Stimulated activated CD8-positive, alpha-beta memory T cell treated with anti-CD3 and anti-CD28 coated beads, Interleukin-15, amount 100 ng/mL, for 1 hour (primary cell): Measurements from ENCODE around the gene ATP11A.
"Not testable (repeated sequence)": the region's sequence is repeated elsewhere in the genome, so short reads cannot be mapped to it uniquely, and the experiment has no call there.

Experiments
- DNase-seq: peaks from one replicate; pipeline ENCODE4 v3.0.0-alpha.2; 2020; ENCODE audit warnings: low read depth

ATP11A gene

DNA sequence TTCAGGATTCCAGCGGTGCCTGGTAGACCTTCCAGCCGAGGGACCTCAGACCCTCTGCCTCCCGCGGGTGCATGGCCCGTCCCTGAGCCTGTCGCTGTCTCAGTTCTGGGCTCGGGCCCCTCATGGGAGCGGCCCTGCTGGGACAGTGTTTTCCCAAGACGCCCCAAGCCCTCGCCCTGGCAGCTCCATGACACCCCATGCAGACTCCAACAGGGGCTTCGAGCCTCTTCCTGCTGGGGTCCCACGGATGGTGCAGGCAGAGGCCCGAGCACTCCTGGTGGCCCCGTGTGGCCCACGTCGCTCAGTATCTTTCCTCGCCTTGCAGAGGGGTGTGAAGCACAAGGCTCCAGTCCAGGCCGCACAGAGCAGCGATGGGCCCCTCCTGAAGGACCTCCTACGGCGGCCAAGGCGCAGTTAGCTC is 190.4 kb downstream of the ATP11A start:
- no peak for DNase-seq

DNA sequence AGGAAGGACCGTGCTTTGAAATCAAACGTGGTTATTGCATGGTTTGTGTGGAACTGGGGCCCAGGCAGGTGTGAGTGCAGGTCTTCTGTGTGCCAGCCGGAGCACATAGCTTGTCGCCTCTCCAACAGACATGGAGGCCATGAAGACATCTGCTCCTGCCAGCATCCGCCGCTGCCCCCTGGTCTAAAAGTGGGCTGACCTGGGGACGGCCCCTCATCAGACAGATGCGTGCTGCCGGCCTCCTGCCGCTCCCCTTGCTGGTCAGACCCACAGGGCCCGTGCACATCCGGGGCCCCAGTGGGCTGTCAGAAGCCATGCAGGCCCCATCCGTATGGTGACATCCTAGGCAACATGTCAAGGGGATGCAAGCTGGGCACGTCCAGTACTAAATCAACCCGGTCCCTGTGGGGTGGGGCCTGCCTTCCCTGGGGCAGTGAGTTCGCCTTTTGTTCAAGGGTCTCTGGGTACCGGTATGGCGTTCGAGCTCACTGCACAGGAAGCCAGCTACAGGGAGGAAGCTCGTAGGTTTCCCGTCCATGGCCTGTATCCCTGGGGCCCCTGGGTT is 191.2 kb downstream of the ATP11A start:
- no peak for DNase-seq

DNA sequence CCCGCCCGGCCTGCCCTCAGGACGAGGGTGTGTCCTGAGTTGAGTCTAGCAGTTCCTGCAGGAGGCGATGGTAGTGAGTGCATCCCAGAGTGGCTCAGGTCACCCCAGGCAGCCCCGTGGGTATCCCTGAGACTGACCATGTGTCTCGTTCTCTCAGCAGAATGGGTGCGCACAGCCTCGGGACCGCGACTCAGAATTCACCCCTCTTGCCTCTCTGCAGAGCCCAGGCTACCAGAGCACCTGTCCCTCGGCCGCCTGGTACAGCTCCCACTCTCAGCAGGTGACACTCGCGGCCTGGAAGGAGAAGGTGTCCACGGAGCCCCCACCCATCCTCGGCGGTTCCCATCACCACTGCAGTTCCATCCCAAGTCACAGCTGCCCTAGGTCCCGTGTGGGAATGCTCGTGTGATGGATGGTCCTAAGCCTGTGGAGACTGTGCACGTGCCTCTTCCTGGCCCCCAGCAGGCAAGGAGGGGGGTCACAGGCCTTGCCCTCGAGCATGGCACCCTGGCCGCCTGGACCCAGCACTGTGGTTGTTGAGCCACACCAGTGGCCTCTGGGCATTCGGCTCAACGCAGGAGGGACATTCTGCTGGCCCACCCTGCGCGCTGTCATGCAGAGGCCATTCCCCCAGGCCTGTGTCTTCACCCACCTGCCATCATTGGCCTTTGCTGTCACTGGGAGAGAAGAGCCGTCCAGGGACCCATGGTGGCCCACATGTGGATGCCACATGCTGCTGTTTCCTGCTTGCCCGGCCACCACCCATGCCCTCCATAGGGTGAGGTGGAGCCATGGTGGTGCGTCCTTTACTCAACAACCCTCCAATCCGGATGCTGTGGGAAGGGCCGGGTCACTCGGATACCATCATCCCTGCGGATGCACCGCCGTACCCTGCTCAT is 192.1 kb downstream of the ATP11A start:
- DNase-seq = no peak

DNA sequence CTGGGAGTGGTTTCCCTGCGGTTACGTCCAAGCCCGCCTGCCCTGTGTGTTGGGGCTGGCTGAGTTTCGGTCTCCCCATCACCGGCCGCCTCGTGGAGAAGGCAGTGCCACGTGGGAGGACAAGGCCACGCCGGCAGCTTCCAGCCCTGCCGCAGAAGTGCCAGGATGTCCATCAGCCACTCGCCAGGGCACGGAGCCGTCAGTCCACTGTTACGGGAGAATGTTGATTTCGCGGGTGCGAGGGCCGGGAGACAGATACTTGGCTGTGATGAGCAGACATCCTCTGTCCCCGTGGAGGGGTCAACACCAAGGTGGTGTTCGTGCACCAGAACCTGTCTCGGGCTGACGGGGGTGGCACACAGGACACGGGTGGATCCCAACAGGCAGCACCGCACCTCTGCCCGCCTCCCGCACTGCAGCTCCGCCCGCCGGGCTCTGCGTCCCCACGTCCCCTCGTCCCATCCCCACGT is 192.8 kb downstream of the ATP11A start:
- no peak for DNase-seq

DNA sequence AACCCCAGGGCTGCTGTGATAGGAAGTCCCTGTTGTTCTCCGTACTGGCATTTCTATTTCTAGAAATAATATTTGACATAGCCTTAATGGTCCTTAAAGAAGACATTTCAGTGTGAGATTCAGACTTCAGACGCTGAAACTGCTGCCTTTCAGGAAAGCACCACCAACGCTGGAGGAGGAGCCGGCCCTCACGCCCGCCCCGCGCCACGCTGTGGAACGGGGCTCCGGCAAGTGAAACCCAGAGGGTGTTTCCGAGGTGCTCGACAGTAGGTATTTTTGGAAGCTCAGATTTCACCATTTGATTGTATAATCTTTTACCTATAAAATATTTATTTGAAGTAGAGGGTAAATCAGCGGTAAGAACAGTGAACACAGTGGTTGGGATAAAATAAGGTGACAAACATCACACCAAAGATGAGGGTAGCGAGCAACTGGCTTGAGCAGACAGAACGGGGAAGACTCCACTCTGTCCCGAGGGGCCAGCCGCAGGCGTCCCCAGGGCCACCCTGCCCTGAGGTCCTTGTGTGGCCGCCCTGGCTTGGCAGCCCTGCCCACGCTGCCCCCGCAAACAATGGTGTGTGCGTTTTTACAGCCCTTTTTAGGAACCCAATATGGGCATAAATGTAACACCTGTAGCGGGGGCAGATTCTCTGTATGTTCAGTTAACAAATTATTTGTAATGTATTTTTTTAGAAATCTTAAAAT is 193.6 kb downstream of the ATP11A start:
- DNase-seq = no peak

DNA sequence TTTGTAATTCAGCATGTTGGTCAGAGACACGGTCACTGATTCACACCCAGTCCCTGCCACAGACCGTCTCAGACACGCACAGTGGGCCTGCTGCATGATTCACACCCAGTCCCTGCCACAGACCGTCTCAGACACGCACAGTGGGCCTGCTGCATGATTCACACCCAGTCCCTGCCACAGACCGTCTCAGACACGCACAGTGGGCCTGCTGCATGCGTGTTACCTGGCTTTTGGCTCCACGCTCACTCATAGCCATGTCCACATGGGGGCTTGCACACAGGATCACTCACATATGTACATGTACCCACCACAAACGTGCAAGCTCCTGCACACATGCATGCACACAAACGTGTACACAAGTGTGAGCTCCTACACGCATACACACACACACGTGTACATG is 194.9 kb downstream of the ATP11A start:
- not testable (repeated sequence) for DNase-seq

DNA sequence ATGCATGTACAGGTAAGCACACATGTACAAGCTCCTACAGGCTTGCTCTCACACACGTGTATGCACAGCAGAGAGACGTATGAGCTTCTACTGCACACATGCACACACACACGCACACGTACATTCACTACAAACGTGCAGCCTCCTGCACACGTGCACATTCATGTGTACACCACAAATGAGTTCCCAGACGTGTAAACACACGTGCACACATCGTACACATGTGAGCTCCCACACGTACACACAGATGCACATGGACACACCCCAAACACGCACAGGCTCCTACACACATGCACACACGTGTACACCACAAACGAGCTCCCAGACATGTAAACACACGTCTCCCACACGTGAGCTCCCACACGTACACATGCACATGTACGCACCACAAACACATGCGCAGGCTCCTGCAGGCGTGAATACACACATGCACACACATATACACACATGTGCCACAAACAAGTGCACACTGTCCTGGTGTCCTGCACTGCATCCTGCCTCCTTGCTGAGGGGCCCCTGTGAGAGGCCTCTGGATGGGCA is 195.5 kb downstream of the ATP11A start:
- DNase-seq = no peak

DNA sequence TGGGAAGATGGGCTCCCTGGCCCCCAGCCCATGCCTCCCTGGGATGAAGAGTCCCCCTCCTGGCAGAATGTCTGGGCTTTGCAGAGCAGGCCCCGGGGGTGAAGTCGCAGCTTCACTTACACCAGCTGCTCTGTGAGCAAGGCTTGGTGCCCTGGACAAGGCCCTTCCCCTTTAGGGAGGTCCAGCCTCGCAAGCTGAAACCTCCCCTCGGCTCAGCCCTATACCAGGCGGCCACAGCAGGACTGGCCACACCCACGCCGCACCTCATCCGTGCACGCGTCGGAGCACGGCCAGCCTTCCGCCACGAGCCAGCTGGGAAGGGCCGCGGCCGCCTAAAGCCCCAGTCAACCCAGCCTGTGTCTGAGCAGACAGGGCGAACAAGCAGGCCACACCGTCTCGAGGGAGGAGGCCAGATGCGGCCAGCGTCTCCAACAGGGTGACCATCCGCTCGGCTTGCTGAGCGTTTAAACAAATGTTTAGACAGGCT is 196.0 kb downstream of the ATP11A start:
- no peak for DNase-seq

DNA sequence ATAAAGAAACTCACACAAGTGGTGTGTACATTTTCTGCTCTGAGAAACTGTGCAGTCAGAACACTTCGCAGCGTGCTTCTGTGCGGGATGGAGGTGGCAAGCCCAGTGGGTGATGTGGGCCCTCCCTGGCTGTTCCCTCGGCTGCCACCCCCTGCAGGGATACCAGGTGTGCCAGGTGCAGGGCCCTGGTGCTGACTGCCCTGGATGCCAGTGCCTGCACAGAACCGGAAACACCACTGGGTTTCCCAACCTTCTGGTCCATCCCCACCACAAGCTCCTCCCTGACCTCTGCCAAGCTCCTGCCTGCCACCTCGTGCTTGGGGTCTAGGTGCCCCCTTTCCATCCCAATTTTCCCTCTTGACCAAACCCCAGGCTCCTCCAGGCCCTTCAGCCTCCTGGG is 197.3 kb downstream of the ATP11A start:
- DNase-seq = no peak

DNA sequence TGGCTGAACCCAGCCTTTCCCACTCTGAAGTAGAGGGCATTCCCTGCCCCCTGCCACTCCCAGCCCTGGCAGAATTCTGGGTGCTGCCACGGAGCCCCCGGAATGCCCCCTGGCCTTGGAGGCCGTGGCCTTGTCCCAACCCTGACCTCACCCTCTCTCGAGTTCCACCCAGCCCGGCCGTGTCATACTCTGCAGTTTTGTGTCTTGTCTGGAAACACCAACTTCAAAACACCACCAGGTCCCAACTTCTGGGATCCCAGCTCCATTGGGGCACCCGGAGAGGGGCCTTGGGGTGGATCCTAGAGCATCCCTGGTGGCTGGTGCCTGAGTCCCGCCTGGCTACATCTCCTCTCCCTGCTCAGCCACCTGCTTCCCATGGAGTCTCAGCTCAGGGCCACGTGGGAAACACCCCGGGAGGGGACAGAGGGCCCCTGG is 197.7 kb downstream of the ATP11A start:
- DNase-seq = no peak

DNA sequence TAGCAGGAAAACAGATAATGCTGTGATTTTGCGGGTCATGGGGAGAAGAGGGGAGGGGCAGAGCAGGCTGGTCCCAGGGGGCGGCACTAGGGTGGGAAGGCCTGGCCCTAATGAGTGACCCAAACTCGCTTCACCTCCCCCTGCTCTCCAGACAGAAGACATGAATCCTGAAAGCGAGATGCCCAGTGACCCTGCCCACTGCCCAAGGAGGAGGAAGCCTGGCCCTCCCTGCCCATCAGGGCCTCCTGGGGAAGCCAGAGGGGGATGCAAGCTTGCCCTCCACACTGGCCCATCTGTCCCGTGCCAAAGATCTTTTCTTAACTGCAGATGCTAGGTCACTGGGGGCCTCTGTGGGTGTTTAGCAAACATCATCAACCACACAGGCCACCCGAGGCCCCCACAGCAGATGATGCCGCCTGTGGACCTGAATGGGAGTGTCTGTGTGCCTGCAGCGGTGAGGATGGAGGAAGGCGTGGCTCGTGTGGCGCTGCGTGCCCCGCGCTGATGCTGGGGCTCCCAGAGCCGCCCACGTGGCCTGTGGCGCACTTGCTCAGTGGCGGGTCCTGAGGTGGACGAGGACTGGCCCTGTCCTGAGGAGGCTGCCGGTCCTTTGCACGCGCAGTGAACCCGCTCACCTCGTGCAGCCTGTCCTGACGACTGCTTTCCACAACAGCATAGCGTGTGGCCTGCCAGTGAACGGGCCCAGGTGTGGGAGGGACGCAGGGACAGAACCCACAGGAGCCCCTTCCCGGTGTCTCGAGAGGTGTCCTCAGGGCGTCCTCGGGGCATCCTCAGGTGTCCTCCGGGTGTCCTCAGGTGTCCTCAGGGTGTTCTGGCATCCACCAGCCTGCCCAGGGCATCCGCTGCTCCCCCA is 198.6 kb downstream of the ATP11A start:
- DNase-seq = no peak

DNA sequence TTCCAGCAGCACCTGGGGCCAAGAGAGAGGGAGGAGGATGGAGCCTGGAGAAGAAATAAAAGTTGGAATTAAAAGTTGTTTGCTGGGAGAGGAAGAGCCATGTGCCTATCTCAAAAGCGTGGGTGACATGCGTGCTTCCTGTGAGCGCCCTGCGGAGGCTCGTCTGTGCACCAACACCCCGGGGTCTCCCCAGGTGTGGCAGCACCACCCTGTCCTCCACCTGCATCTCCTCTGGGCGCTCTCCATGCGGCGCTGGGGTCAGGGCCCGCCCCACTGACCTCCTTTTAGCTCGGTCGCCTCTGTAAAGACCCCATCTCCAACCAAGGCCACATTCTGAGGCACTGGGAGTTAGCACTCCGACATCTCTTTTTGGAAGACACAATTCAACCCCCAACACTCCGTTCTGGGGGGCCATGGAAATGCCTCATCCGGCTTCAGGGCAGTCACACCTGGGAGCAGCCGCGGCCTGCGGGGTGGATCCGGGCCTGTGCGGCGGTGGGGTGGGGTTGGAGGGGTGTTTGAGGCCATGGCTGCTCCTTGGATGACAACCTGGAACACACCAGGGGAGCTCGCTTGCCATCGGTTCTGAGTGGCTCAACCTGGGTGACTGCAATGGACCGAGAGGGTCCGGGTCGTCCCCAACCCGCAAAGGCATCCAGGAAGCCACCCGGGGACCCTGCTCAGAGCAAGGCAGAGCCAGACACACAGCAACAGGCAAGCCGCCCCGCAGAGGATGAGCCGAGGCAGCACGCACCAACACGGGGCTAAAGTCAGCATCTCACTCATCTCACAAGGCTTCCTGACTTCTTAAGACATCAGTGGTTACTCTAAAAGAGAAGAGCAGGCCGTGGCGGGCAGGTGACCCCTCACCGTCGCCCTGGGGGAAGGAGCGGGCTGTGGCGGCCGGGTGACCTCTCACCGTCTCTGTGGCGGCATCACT is 199.8 kb downstream of the ATP11A start:
- DNase-seq = no peak

DNA sequence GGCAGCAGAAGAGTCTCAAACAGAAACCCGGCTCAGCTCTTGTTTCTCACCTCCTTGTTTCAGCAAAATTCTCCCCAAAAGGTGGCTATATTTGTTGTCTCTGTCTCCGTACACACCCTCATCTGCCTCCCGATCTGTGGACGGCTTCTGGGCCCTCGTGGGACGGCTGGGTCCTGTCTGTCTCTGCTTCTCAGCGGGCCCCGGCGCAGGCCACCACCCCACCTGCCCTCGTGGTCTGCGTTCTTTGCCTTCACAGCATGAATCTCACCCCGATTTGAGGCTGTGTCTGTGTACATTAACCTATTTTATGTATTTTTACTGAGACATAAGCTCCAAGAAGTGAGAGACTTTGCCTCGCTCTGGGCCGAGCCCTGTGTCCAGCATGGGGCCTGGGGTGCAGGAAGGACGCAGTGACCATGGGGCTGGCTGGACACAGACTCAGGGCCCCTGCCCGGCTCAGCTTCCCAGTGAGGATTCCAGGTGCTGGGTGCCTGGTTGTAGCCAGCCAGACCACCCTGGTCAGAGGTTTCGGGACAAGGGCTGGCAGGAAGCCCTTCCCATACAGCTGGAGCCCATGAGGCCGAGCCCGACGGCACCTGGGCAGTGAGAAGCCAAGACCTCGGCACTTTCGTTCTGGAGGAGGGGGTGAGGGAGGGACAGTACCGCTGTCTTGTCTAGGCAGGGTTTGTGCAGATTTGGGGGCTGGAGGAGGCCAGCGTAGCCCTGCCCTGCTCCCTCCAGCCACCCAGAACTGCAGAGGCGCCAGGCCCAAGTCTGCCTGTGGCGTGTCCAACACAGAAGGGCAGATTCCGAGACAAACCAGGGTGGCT is 200.7 kb downstream of the ATP11A start:
- DNase-seq = no peak

DNA sequence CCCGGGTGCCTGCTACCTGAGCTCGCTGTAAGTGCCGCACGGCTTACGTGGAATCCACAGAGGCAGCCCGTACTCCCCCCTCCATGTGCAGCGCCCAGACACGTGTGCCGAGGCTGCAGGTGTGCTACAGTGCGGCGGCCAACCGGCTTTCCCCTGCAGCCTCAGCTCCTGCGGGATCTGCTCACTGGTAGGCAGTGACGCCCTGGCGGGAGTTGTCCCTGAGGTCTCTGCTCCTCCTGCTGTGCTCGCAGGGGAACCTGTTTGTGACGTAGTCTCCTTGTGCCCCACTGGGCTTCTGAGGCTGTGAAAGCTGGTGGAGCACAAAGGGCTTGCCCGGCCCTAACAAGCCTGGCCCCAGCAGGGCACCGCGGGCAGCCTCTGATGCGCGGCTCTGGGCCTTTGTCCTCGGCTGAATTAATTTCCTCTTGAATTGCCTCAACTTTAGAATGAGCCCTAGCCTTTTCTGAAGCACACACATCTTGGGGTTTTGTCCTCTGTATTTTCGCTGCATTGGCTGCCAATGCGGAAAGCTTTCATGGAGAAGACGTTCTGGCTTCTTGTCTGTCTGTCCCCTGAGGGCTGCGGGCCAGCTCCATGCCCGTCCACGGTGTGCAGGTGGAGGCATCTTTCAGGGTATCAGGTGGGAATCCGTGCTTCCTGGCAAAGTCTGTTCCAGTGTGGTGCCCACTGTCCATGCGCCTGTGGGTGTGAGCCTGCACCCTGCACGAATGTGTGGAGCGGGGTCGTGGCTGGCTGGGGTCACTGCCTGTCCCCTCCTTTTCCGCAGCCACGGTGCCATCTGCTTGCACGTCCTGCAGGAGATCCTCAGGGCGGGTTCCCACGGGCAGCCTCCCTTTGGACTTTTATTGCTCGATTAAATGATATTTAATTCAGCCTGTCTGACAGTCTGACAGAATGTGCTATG is 201.9 kb downstream of the ATP11A start:
- no peak for DNase-seq

DNA sequence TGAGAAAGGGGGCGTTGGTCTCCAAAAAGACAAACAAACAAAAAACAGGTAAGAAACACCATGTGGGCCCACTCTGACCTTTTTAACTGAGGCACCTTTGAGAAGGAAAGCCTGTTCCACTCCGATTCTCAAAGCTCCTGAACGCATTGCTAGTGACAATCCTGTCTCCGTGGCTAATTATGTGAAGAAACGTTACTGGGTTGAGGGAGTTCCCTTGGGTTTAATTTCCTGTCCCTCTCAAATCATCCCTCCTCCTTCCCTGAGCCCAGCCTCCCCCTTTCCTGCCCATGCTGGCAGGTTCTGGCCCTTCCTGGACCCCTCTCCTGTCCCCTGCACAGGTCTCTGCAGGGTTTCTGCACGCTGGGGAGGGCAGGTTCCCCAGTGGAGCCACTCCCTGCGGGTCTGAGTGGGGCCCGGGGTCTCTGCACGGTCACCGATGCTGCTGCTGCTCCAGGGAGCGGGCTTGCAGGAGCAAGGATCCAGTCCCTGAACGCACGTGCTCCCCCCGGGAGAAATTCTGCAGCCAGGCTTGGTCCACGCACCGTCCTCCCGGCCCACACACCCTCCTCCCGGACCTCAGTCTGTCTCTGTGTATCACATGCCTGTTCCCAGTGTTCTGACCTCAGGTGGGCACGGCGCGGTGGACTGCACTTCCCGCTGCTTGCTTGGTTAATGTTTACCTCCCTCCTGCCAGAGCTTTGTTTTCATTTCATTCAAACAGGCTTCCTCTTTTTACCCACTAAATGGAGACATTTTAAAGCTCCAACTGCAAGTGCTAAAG is 202.8 kb downstream of the ATP11A start:
- no peak for DNase-seq

DNA sequence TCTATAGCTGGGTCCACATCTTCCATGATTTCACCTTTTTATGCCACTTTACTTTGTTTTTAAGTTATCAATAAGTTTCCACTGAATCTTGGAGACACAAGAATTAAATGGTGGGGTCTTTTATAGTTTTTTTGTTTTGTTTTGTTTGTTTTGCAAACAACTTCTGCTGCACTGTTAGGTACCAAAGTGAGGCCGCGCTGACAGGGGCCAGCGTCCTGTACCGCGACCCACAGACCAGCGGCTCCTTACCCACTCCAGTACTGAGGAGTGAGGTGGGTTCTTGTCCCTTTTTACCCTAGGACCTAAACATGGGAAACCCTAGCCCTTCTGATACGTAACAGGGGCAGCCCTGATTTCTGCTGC is 203.3 kb downstream of the ATP11A start:
- DNase-seq = no peak

DNA sequence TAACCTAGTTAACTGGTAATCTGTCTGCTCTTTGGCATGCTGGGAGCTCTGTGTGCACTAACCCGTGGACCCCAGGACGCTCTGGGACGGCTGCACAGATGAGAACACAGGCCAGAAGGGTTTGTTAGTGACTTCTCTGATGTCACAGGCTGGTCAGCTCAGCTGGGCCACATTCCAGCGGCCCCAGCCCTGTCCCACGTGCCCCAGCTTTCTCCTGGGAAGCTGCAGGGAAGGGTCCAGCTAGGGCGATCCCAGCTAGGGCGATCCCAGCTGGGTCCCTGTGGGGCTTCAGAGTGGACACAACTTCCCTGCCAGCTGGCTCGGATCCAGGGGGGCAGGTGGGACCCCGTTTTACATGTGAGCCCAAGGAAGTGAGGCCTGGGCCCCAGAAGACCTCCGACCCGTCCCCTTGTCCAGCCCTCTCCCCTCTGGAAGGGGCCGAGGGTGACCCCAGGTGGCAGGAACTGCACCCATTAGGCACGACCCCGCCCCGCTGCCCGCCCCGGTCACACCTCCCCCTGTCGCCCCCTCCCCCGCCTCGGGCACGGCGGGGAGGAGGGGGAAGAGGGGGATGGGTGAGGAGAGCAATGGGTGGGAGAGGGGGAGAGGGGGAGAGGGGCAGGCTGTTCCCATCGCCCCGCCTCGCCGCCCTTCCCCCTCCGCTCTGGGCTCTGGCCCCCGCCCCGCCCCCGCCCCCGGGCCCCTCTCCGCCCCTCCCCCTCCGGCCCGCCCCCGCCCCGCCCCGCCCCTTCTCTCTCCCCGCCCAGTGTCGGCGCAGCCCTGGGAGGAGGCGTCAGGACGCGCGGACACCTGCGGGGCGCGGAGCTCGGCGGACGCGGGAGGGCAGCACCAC is 204.0 kb downstream of the ATP11A start:
- DNase-seq = no peak
